ENCODE measurements around the gene LLPH.
A peak's percentile ranks its signal among the peaks of the same experiment; 100 is the strongest.

Gene LLPH

GRCh38 chr12:66090157-66090556 lies 40.4 kb downstream of the LLPH start:
- no peak for DNase-seq (ENCODE audit: low read depth)

GRCh38 chr12:66087365-66087943 lies 43.1 kb downstream of the LLPH start:
- peak; percentile 32 for DNase-seq (ENCODE audit: low read depth)

- no peak for DNase-seq (ENCODE audit: low read depth)
Measured at GRCh38 chr12:66085998-66086397, 44.6 kb downstream of the LLPH start.

- DNase-seq (ENCODE audit: low read depth) = no peak
Measured at GRCh38 chr12:66085213-66085612, 45.3 kb downstream of the LLPH start.

GRCh38 chr12:66083766-66084165 lies 46.8 kb downstream of the LLPH start:
- DNase-seq (ENCODE audit: low read depth) = no peak

GRCh38 chr12:66082744-66083143 lies 47.8 kb downstream of the LLPH start:
- DNase-seq (ENCODE audit: low read depth) = no peak

- no peak for DNase-seq (ENCODE audit: low read depth)
Measured at GRCh38 chr12:66080791-66081190, 49.8 kb downstream of the LLPH start.

GRCh38 chr12:66077542-66077941 lies 53.0 kb downstream of the LLPH start:
- no peak for DNase-seq (ENCODE audit: low read depth)

- DNase-seq (ENCODE audit: low read depth) = no peak
Measured at GRCh38 chr12:66074561-66074960, 56.0 kb downstream of the LLPH start.

GRCh38 chr12:66072566-66072965 lies 58.0 kb downstream of the LLPH start:
- DNase-seq (ENCODE audit: low read depth) = no peak

GRCh38 chr12:66072135-66072534 lies 58.4 kb downstream of the LLPH start:
- no peak for DNase-seq (ENCODE audit: low read depth)

- no peak for DNase-seq (ENCODE audit: low read depth)
Measured at GRCh38 chr12:66071549-66071948, 59.0 kb downstream of the LLPH start.

GRCh38 chr12:66070378-66071120 lies 60.0 kb downstream of the LLPH start:
- DNase-seq (ENCODE audit: low read depth) = no peak

GRCh38 chr12:66066929-66067523 lies 63.5 kb downstream of the LLPH start:
- DNase-seq (ENCODE audit: low read depth) = no peak

All from activated T-cell treated with anti-CD3 and anti-CD28 coated beads for 24 hours (primary cell).